KOPT-K1 (cell line): Measurements from ENCODE around the gene PRSS33.

Experiments
- H3K27ac ChIP-seq: fragments of 200-600 bp; sonication (generic); 2 replicates; pipeline ENCODE4 v1.5.1; 2016; ENCODE audit warnings: antibody characterized with exemption, mild to moderate bottlenecking, low read depth, low read length; ENCODE audit not compliant: poor library complexity, severe bottlenecking
- H3K36me3 ChIP-seq: fragments of 200-600 bp; sonication (generic); 2 replicates; pipeline ENCODE4 v1.5.1; 2017; ENCODE audit warnings: antibody characterized with exemption, mild to moderate bottlenecking, low read length, moderate library complexity; ENCODE audit not compliant: insufficient read depth
- H3K9me3 ChIP-seq: fragments of 200-600 bp; sonication (generic); 2 replicates; pipeline ENCODE4 v1.5.1; 2017; ENCODE audit warnings: antibody characterized with exemption, low read length, mild to moderate bottlenecking; ENCODE audit not compliant: insufficient read depth, poor library complexity, severe bottlenecking

The PRSS33 gene

GRCh38 chr16:2815299-2815771 lies 28.0 kb upstream of the PRSS33 start:
- Histone ChIP-seq H3K9me3 (no peaks in the 10 kb centered on the region), H3K36me3 (no peaks in the 10 kb centered on the region), H3K27ac (no peak overlapping the region)

- H3K27ac ChIP-seq = no peak overlapping the region
- H3K9me3 ChIP-seq = no peaks in the 10 kb centered on the region
- no peaks in the 10 kb centered on the region for H3K36me3 ChIP-seq
Measured at GRCh38 chr16:2814551-2815298, 27.4 kb upstream of the PRSS33 start.

GRCh38 chr16:2813771-2814221 lies 26.4 kb upstream of the PRSS33 start:
- Histone ChIP-seq H3K36me3 (no peaks in the 10 kb centered on the region), H3K27ac (no peak overlapping the region), H3K9me3 (no peaks in the 10 kb centered on the region)

GRCh38 chr16:2811703-2812471 lies 24.5 kb upstream of the PRSS33 start:
- Histone ChIP-seq H3K27ac (no peak overlapping the region), H3K36me3 (no peaks in the 10 kb centered on the region), H3K9me3 (no peaks in the 10 kb centered on the region)

GRCh38 chr16:2810651-2811050 lies 23.3 kb upstream of the PRSS33 start:
- Histone ChIP-seq H3K27ac (no peak overlapping the region), H3K36me3 (no peaks in the 10 kb centered on the region), H3K9me3 (no peaks in the 10 kb centered on the region)

- Histone ChIP-seq H3K27ac (no peak overlapping the region), H3K36me3 (no peaks in the 10 kb centered on the region), H3K9me3 (peaks cover 9% of the 10 kb centered on the region)
Measured at GRCh38 chr16:2809149-2809760, 21.9 kb upstream of the PRSS33 start.

GRCh38 chr16:2808181-2808580 lies 20.8 kb upstream of the PRSS33 start:
- Histone ChIP-seq H3K9me3 (peaks cover 17% of the 10 kb centered on the region), H3K36me3 (no peaks in the 10 kb centered on the region), H3K27ac (no peak overlapping the region)

GRCh38 chr16:2806286-2806685 lies 18.9 kb upstream of the PRSS33 start:
- peaks cover 17% of the 10 kb centered on the region for H3K9me3 ChIP-seq
- no peak overlapping the region for H3K27ac ChIP-seq

GRCh38 chr16:2804728-2805127 lies 17.4 kb upstream of the PRSS33 start:
- Histone ChIP-seq H3K27ac (no peak overlapping the region), H3K9me3 (peaks cover 17% of the 10 kb centered on the region), H3K36me3 (no peaks in the 10 kb centered on the region)

More at GRCh38 chr16:2806286-2806685, 18.9 kb upstream of the PRSS33 start:
- no peaks in the 10 kb centered on the region for H3K36me3 ChIP-seq

GRCh38 chr16:2803545-2804195 lies 16.3 kb upstream of the PRSS33 start:
- Histone ChIP-seq H3K27ac (no peak overlapping the region), H3K36me3 (no peaks in the 10 kb centered on the region), H3K9me3 (peaks cover 17% of the 10 kb centered on the region)

GRCh38 chr16:2799859-2800226 lies 12.5 kb upstream of the PRSS33 start:
- Histone ChIP-seq H3K9me3 (peaks cover 14% of the 10 kb centered on the region), H3K27ac (no peak overlapping the region)

GRCh38 chr16:2799205-2799858 lies 12.0 kb upstream of the PRSS33 start:
- H3K27ac ChIP-seq = no peak overlapping the region
- peaks cover 9% of the 10 kb centered on the region for H3K9me3 ChIP-seq
- H3K36me3 ChIP-seq = no peaks in the 10 kb centered on the region

More at GRCh38 chr16:2799859-2800226, 12.5 kb upstream of the PRSS33 start:
- no peaks in the 10 kb centered on the region for H3K36me3 ChIP-seq

GRCh38 chr16:2798723-2799204 lies 11.4 kb upstream of the PRSS33 start:
- H3K27ac ChIP-seq = no peak overlapping the region
- peaks cover 4% of the 10 kb centered on the region for H3K9me3 ChIP-seq

GRCh38 chr16:2795395-2796143 lies 8.2 kb upstream of the PRSS33 start:
- no peaks in the 10 kb centered on the region for H3K9me3 ChIP-seq
- no peaks in the 10 kb centered on the region for H3K36me3 ChIP-seq
- H3K27ac ChIP-seq = no peak overlapping the region

More at GRCh38 chr16:2798723-2799204, 11.4 kb upstream of the PRSS33 start:
- H3K36me3 ChIP-seq = no peaks in the 10 kb centered on the region
